K562 (cell line): Measurements from ENCODE around the gene TRIM65. TPM values are rescaled to one million over a fixed set of nuclear protein-coding genes. Genes with fewer than 3 reads are reported as not detected.

Experiments used
- ATAC-seq: fragments of 200-7000 bp; cut with Tn5 transposase; 3 replicates; pipeline ENCODE4 v1.9.1; 2020; ENCODE audit warnings: moderate library complexity
- BruUV-seq: library from RNA; stranded (reverse); fragments of 400-500 nt; replicated peaks from 2 replicates; lab custom pipeline; 2021; lab: Mats Ljungman, UMichigan
- CTCF ChIA-PET: fragments of 300-600 bp; formaldehyde crosslinking; extraction: SDS; loops from one replicate; lab custom pipeline; 2021; ENCODE audit warnings: low intra/inter-chr PET ratio; lab: Yijun Ruan, JAX
- POLR2A ChIA-PET: fragments of 300-600, 350-650 bp; sonication (Branson Sonifier 250); formaldehyde crosslinking; extraction: SDS; loops from one replicate; lab custom pipeline; 2021; ENCODE audit warnings: antibody characterized with exemption, inconsistent platforms; lab: Yijun Ruan, JAX
- DNase-seq, 4 experiments: peaks; one replicate each; pipeline versions ENCODE4 v3.0.0 to v3.0.0-alpha.2; 2011 to 2018; ENCODE audit warnings: low spot score in 3 of 4, mixed read lengths in 3 of 4; ENCODE audit errors: extremely low read depth in 1 of 4
- FAIRE-seq: peaks from 2 replicates; lab custom pipeline; 2011; peaks lifted over from hg19 to GRCh38; lab: Jason Lieb, UNC
- H2AFZ ChIP-seq: 2 replicates; pipeline ENCODE4 v1.6.0; 2011; ENCODE audit warnings: low read depth, low read length, control low read depth, inconsistent platforms
- H3K27ac ChIP-seq: fragments of 200-600 bp; 3 replicates; pipeline ENCODE4 v1.8.0; 2011; ENCODE audit warnings: low read depth, mild to moderate bottlenecking, control low read depth, inconsistent platforms, low read length, moderate library complexity, mixed read lengths; ENCODE audit errors: extremely low read depth
- H3K27me3 ChIP-seq, 2 experiments: fragments of 300-600 bp in 1 of 2; 2 replicates in 1 of 2; 3 replicates in 1 of 2; pipeline versions ENCODE4 v1.6.0 to v1.8.0; 2011; ENCODE audit warnings: inconsistent platforms in 2 of 2, low read length in 2 of 2, mild to moderate bottlenecking in 1 of 2, mixed read lengths in 1 of 2, moderate library complexity in 1 of 2; ENCODE audit not compliant: control insufficient read depth in 2 of 2, insufficient read depth in 2 of 2
- H3K36me3 ChIP-seq: fragments of 300-600 bp; 3 replicates; pipeline ENCODE4 v1.8.0; 2011; ENCODE audit warnings: mild to moderate bottlenecking, low read length, inconsistent platforms; ENCODE audit not compliant: control insufficient read depth, insufficient read depth
- H3K4me1 ChIP-seq, 2 experiments: fragments of 200-600 bp in 1 of 2; replicated peaks in 1 of 2; 2 replicates in 1 of 2; 3 replicates in 1 of 2; pipeline versions ENCODE4 v1.5.1 to v1.8.0; 2011; ENCODE audit warnings: inconsistent platforms in 2 of 2, low read length in 2 of 2, mild to moderate bottlenecking in 1 of 2, mixed read lengths in 1 of 2, moderate library complexity in 1 of 2; ENCODE audit not compliant: control insufficient read depth in 2 of 2, insufficient read depth in 2 of 2
- H3K4me2 ChIP-seq: 2 replicates; pipeline ENCODE4 v1.6.1; 2011; ENCODE audit warnings: low read length, control low read depth, inconsistent platforms, mixed read lengths; ENCODE audit not compliant: insufficient read depth
- H3K4me3 ChIP-seq: fragments of 200-600 bp; sonication (generic), shearing (Covaris generic); 2 replicates; pipeline ENCODE4 v1.5.1; 2016; ENCODE audit warnings: control low read depth, inconsistent platforms
- H3K79me2 ChIP-seq: fragments of 200-600 bp; 3 replicates; pipeline ENCODE4 v1.8.0; 2011; ENCODE audit warnings: low read length, inconsistent platforms; ENCODE audit not compliant: control insufficient read depth, insufficient read depth
- H3K9ac ChIP-seq, 2 experiments: 2 replicates each; pipeline versions ENCODE4 v1.6.0 to v1.6.1; 2011; ENCODE audit warnings: low read depth in 2 of 2, low read length in 2 of 2, control low read depth in 1 of 2, inconsistent platforms in 1 of 2, mild to moderate bottlenecking in 1 of 2, mixed read lengths in 1 of 2; ENCODE audit not compliant: insufficient read depth in 1 of 2
- H3K9me1 ChIP-seq: one replicate; pipeline ENCODE4 v1.6.0; 2011; ENCODE audit warnings: inconsistent platforms, mild to moderate bottlenecking, low read length, moderate library complexity; ENCODE audit not compliant: control insufficient read depth, insufficient read depth
- H3K9me3 ChIP-seq: replicated peaks from 2 replicates; pipeline ENCODE4 v1.5.1; 2011; ENCODE audit warnings: low read depth, low read length, inconsistent platforms; ENCODE audit not compliant: control insufficient read depth, insufficient read depth
- H4K20me1 ChIP-seq: replicated peaks from 2 replicates; pipeline ENCODE4 v1.6.1; 2011; ENCODE audit warnings: low read length, inconsistent platforms, mixed read lengths; ENCODE audit not compliant: control insufficient read depth, insufficient read depth
- CBX3 ChIP-seq, 2 experiments: IDR thresholded peaks; 1 replicate in 1 of 2; 2 replicates in 1 of 2; pipeline ENCODE4 v1.6.1; 2012; ENCODE audit warnings: inconsistent platforms in 2 of 2, low read length in 2 of 2, borderline replicate concordance in 1 of 2, control low read depth in 1 of 2
- EHMT2 ChIP-seq: fragments of 450-650 bp; IDR thresholded peaks from 2 replicates; pipeline ENCODE4 v1.6.1; 2018; ENCODE audit warnings: antibody characterized with exemption
- PRPF4 ChIP-seq: fragments of 200-400 bp; formaldehyde crosslinking; IDR thresholded peaks from one replicate; pipeline ENCODE4 v1.6.1; 2017; ENCODE audit warnings: low read length, low read depth, mild to moderate bottlenecking; ENCODE audit not compliant: insufficient read depth, poor library complexity, severe bottlenecking
- TEAD4 ChIP-seq, 2 experiments: sonication (generic) in 1 of 2; formaldehyde crosslinking in 1 of 2; IDR thresholded peaks; 2 replicates each; pipeline versions ENCODE4 v1.6.1 to v1.8.0; 2012 to 2022; ENCODE audit warnings: borderline replicate concordance in 1 of 2, inconsistent platforms in 1 of 2, low read length in 1 of 2, mild to moderate bottlenecking in 1 of 2, missing genetic modification reagents in 1 of 2
- USF1 ChIP-seq: sonication (generic); formaldehyde crosslinking; IDR thresholded peaks from 2 replicates; pipeline ENCODE4 v1.9.0; 2022; ENCODE audit warnings: mild to moderate bottlenecking, missing genetic modification reagents
- ZNF175 ChIP-seq: fragments of 200-800 bp; sonication (Bioruptor generic); IDR thresholded peaks from 2 replicates; pipeline ENCODE4 v1.6.1; 2016; ENCODE audit warnings: low read depth, mild to moderate bottlenecking, missing genetic modification characterization, missing compliant biosample characterization
- WGBS: fragments of 100-300 bp; shearing (Covaris generic); methylation state at CpG from one replicate; pipeline ENCODE4 v1.1.6; 2016; ENCODE audit warnings: low coverage, mixed read lengths; ENCODE audit not compliant: insufficient coverage; ENCODE audit errors: missing lambda C conversion rate; 5-methylcytosine and 5-hydroxymethylcytosine counted together
- in situ Hi-C: fragments of 300-500 bp; cut with MboI; formaldehyde crosslinking; loops from 4 replicates; pipeline ENCODE4 v1.15.0; 2018; ENCODE audit warnings: inconsistent platforms, mixed read lengths
- intact Hi-C: fragments of 100-400 bp; cut with micrococcal nuclease; formaldehyde crosslinking; loops from 2 replicates; pipeline ENCODE4 v1.14.2; 2022
- polyA plus RNA-seq, 8 experiments: library from polyadenylated mRNA; depleted of rRNA in 4 of 8; stranded (reverse) in 5 of 8; unstranded in 3 of 8; fragments of >200 nt; fragmentation: Nextera tagmentation in 2 of 8; fragmentation: Illumina TruSeq in 1 of 8; extraction: Ambion mirVana in 2 of 8; extraction: Trizol in 1 of 8; gene quantifications; 2 replicates each; pipeline versions ENCODE4 v1.2.1 to v1.2.3, GENCODE V29; 2011 to 2014; ENCODE audit warnings: inconsistent platforms in 1 of 8, missing spikeins in 1 of 8
- total RNA-seq, 7 experiments: library from RNA; depleted of rRNA in 6 of 7; stranded (reverse); fragments of >200 nt in 6 of 7; fragmentation: Illumina TruSeq in 2 of 7; extraction: Trizol in 2 of 7; gene quantifications; 2 replicates each; pipeline versions ENCODE4 v1.2.1 to v1.2.3, GENCODE V29; 2011 to 2021; ENCODE audit warnings: low replicate concordance in 1 of 7

The TRIM65 gene
- total and polyA plus RNA-seq, 9 of the 15 experiments (the other 6 are each of a cell fraction or from before 2014, with no cell fraction given): 2.8 to 45.7 (median 22.9) TPM

- POLR2A ChIA-PET: interaction anchor here (0.6 to 1.2 kb wide), 6 partner anchors 9 to 640 kb away, joined by 3 to 4 read pairs (median 4); no protein-coding TSS in a partner anchor
- no peak overlapping the region for H2AFZ ChIP-seq
- H3K4me3 ChIP-seq: no peak overlapping the region
- CTCF ChIA-PET: no interaction called here
- DNase-seq: no peak
- BruUV-seq: TSS peak; percentile 9
- in situ Hi-C loops: no loop called here
- H3K36me3 ChIP-seq: peaks cover 61% of the 10 kb centered on the region; the same call in 2 of the 3 replicates
- FAIRE-seq: no peak
- peaks cover 20% of the 10 kb centered on the region for H3K79me2 ChIP-seq
- H3K9ac ChIP-seq: no peak overlapping the region
- no peak for TF ChIP-seq CBX3 (IDR thresholded peaks at IDR 0.05; ENCODE audit: borderline replicate concordance in 1 of 2, low read length in 2 of 2)
- TF ChIP-seq PRPF4: no peak
- TF ChIP-seq EHMT2: no peak
- TF ChIP-seq TEAD4 (IDR thresholded peaks at IDR 0.05; ENCODE audit: low read length): no peak
- TF ChIP-seq TEAD4 (CRISPR knock-in tag; IDR thresholded peaks at IDR 0.05; ENCODE audit: borderline replicate concordance): no peak
- TF ChIP-seq USF1 (CRISPR knock-in tag): no peak
- no peak for TF ChIP-seq ZNF175 (CRISPR knock-in tag)
- TF ChIP-seq, all 486 proteins: peak for 0
- Histone ChIP-seq H3K27ac (no peak overlapping the region), H3K4me2 (no peak overlapping the region), H4K20me1 (no peaks in the 10 kb centered on the region), H3K27me3 (no peaks in the 10 kb centered on the region), H3K9me1 (no peaks in the 10 kb centered on the region), H3K4me1 (peaks cover 6 to 62% of the 10 kb centered on the region in 2 experiments; a peak in 4 of 5 replicates), H3K9me3 (no peaks in the 10 kb centered on the region)
- intact Hi-C loops: no loop called here
- 99% methylated on average over 6 of the region's 6 CpGs for WGBS
- no peak for ATAC-seq
These were observed 5.7 kb upstream of the TRIM65 start for GRCh38 chr17:75902406-75902805.
